ENCODE results near the gene GNPTG. TPM values are rescaled to one million over a fixed set of nuclear protein-coding genes. Genes with fewer than 3 reads are reported as not detected.

The GNPTG gene
- total RNA-seq, 1 donor from 2014 or later = 27.5 TPM

- no peak for DNase-seq (ENCODE audit: low read depth, low spot score)
Observed at GRCh38 chr16:1394367-1394951, 42.7 kb downstream of the GNPTG start.

GRCh38 chr16:1395444-1396031, 43.8 kb downstream of the GNPTG start:
- DNase-seq (ENCODE audit: low read depth, low spot score) = no peak

- DNase-seq (ENCODE audit: low read depth, low spot score) = no peak
Observed at GRCh38 chr16:1397779-1398178, 46.0 kb downstream of the GNPTG start.

GRCh38 chr16:1398351-1398750, 46.6 kb downstream of the GNPTG start:
- no peak for DNase-seq (ENCODE audit: low read depth, low spot score)

- DNase-seq (ENCODE audit: low read depth, low spot score) = no peak
Observed at GRCh38 chr16:1398826-1399581, 47.3 kb downstream of the GNPTG start.

- no peak for DNase-seq (ENCODE audit: low read depth, low spot score)
Observed at GRCh38 chr16:1401061-1401757, 49.5 kb downstream of the GNPTG start.

GRCh38 chr16:1401758-1402154, 50.0 kb downstream of the GNPTG start:
- DNase-seq (ENCODE audit: low read depth, low spot score) = no peak

GRCh38 chr16:1403036-1403435, 51.3 kb downstream of the GNPTG start:
- no peak for DNase-seq (ENCODE audit: low read depth, low spot score)

GRCh38 chr16:1403733-1404132, 52.0 kb downstream of the GNPTG start:
- DNase-seq (ENCODE audit: low read depth, low spot score) = no peak

GRCh38 chr16:1407753-1408152, 56.0 kb downstream of the GNPTG start:
- no peak for DNase-seq (ENCODE audit: low read depth, low spot score)

GRCh38 chr16:1408171-1408837, 56.6 kb downstream of the GNPTG start:
- peak; percentile 51 for DNase-seq (ENCODE audit: low read depth, low spot score)

GRCh38 chr16:1412847-1413246, 61.1 kb downstream of the GNPTG start:
- DNase-seq (ENCODE audit: low read depth, low spot score) = no peak

Other genes starting within 250 kb of the GNPTG start
- 0.07 TPM in 1 of 2 replicates, not detected in the other for gene CACNA1H, start 198.8 kb upstream of the GNPTG start, total RNA-seq
- not detected in 2 replicates for gene TPSG1, start 126.7 kb upstream of the GNPTG start, total RNA-seq
- not detected in 2 replicates for gene TPSB2, start 121.7 kb upstream of the GNPTG start, total RNA-seq
- not detected in 2 replicates for gene TPSAB1, start 111.2 kb upstream of the GNPTG start, total RNA-seq
- not detected in 2 replicates for gene TPSD1, start 95.9 kb upstream of the GNPTG start, total RNA-seq
- 59.1 and 88.7 TPM in 2 replicates for gene UBE2I, start 42.3 kb upstream of the GNPTG start, total RNA-seq
- gene BAIAP3, start 18.3 kb upstream of the GNPTG start, total RNA-seq = 0.46 and 0.53 TPM in 2 replicates
- gene TSR3, start 53 bp upstream of the GNPTG start, total RNA-seq = 90.7 and 93.8 TPM in 2 replicates
- gene UNKL, start 62.8 kb downstream of the GNPTG start, total RNA-seq = 9.2 and 12.0 TPM in 2 replicates
- gene UQCC4, start 68.8 kb downstream of the GNPTG start, total RNA-seq = 21.8 and 22.4 TPM in 2 replicates
- not detected in 2 replicates for gene PERCC1, start 79.1 kb downstream of the GNPTG start, total RNA-seq
- gene CCDC154, start 92.6 kb downstream of the GNPTG start, total RNA-seq = 0.11 and 0.13 TPM in 2 replicates
- 48.3 and 73.8 TPM in 2 replicates for gene CLCN7, start 123.1 kb downstream of the GNPTG start, total RNA-seq
- gene PTX4, start 137.0 kb downstream of the GNPTG start, total RNA-seq = not detected in 2 replicates
- 19.1 and 22.9 TPM in 2 replicates for gene TELO2, start 141.4 kb downstream of the GNPTG start, total RNA-seq
- gene TMEM204, start 181.7 kb downstream of the GNPTG start, total RNA-seq = 24.6 and 25.7 TPM in 2 replicates

All from pulmonary artery endothelial cell (primary cell).